HepG2 (cell line): Measurements from ENCODE around the gene TDRD3. TPM values are rescaled to one million over a fixed set of nuclear protein-coding genes. Genes with fewer than 3 reads are reported as not detected.

ENCODE experiments used
- ELF3 ChIP-seq: IDR thresholded peaks from 2 replicates; pipeline ENCODE4 v1.6.1; 2016; ENCODE audit warnings: missing genetic modification reagents, missing compliant biosample characterization
- HMGXB3 ChIP-seq: sonication (generic); formaldehyde crosslinking; IDR thresholded peaks from 2 replicates; pipeline ENCODE4 v1.4.0; 2020; ENCODE audit warnings: missing genetic modification reagents, borderline replicate concordance
- NRL ChIP-seq: sonication (generic); formaldehyde crosslinking; IDR thresholded peaks from 2 replicates; pipeline ENCODE4 v1.5.0; 2020; ENCODE audit warnings: missing genetic modification reagents, mild to moderate bottlenecking, moderate library complexity, borderline replicate concordance
- SMYD3 ChIP-seq: sonication (generic); formaldehyde crosslinking; IDR thresholded peaks from 2 replicates; pipeline ENCODE4 v1.8.1; 2023; ENCODE audit warnings: mild to moderate bottlenecking, missing genetic modification reagents
- SNRNP70 ChIP-seq: fragments of 200-400 bp; formaldehyde crosslinking; IDR thresholded peaks from 2 replicates; pipeline ENCODE4 v1.6.1; 2017; ENCODE audit warnings: mild to moderate bottlenecking, low read depth, low read length, moderate library complexity
- SOX13 ChIP-seq, 3 experiments: fragments of 450-650 bp in 1 of 3; sonication (generic) in 1 of 3; formaldehyde crosslinking in 1 of 3; IDR thresholded peaks in 2 of 3; conservative IDR thresholded peaks in 1 of 3; 2 replicates each; pipeline versions ENCODE4 v1.5.0 to v1.6.1; 2016 to 2020; ENCODE audit warnings: antibody characterized with exemption in 1 of 3, mild to moderate bottlenecking in 1 of 3, missing compliant biosample characterization in 1 of 3, missing genetic modification reagents in 1 of 3, moderate library complexity in 1 of 3
- ZNF101 ChIP-seq: sonication (generic); formaldehyde crosslinking; IDR thresholded peaks from 2 replicates; pipeline ENCODE4 v1.4.0; 2020; ENCODE audit warnings: mild to moderate bottlenecking, low read depth, missing genetic modification reagents, borderline replicate concordance
- ZNF543 ChIP-seq: sonication (generic); formaldehyde crosslinking; IDR thresholded peaks from 2 replicates; pipeline ENCODE4 v1.4.0; 2020; ENCODE audit warnings: mild to moderate bottlenecking, missing genetic modification reagents
- ZNF660 ChIP-seq: sonication (generic); formaldehyde crosslinking; IDR thresholded peaks from 2 replicates; pipeline ENCODE4 v1.5.1; 2020; ENCODE audit warnings: mild to moderate bottlenecking, low read depth, missing genetic modification reagents, borderline replicate concordance
- ZNF75D ChIP-seq: sonication (generic); formaldehyde crosslinking; IDR thresholded peaks from 2 replicates; pipeline ENCODE4 v1.8.1; 2023; ENCODE audit warnings: missing genetic modification reagents, mild to moderate bottlenecking, borderline replicate concordance
- polyA plus RNA-seq, 8 experiments: library from polyadenylated mRNA; depleted of rRNA in 3 of 8; stranded (reverse) in 7 of 8; unstranded in 1 of 8; fragments of >200 nt; fragmentation: Illumina TruSeq in 4 of 8; extraction: Trizol in 4 of 8; gene quantifications; 2 replicates each; pipeline versions ENCODE4 v1.2.1 to v1.2.3, GENCODE V29; 2011 to 2016; ENCODE audit warnings: low read depth in 4 of 8, missing spikeins in 1 of 8, mixed read lengths in 1 of 8; ENCODE audit not compliant: insufficient read depth in 1 of 8
- total RNA-seq, 5 experiments: library from RNA; depleted of rRNA; stranded (reverse); fragments of >200 nt; fragmentation: Illumina TruSeq; extraction: Trizol; gene quantifications; 2 replicates each; pipeline ENCODE4 v1.2.3, GENCODE V29; 2016; ENCODE audit warnings: low read depth in 1 of 5

Gene TDRD3
- total and polyA plus RNA-seq, 2 of the 13 experiments (the other 11 are each of a cell fraction or from before 2014, with no cell fraction given) = 4.7 to 11.8 TPM

GRCh38 chr13:60425332-60425731, 28.3 kb downstream of the TDRD3 start (continued):
- TF ChIP-seq HMGXB3 (CRISPR knock-in tag) = no peak
- no peak for TF ChIP-seq SMYD3 (CRISPR knock-in tag)
- TF ChIP-seq ZNF543 (CRISPR knock-in tag) = no peak
- TF ChIP-seq ELF3 (CRISPR knock-in tag) = no peak
- TF ChIP-seq ZNF101 (CRISPR knock-in tag) = no peak
- no peak for TF ChIP-seq ZNF75D
- no peak for TF ChIP-seq SNRNP70
- no peak for TF ChIP-seq SOX13 (IDR thresholded peaks at IDR 0.05)
- no peak for TF ChIP-seq SOX13 (CRISPR knock-in tag; conservative IDR thresholded peaks at IDR 0.05 in 1 of 2, IDR thresholded peaks at IDR 0.05 in 1 of 2)
- TF ChIP-seq NRL (CRISPR knock-in tag) = no peak
- no peak for TF ChIP-seq ZNF660 (CRISPR knock-in tag)
- TF ChIP-seq, all 625 proteins: peak for 0
